ENCODE measurements around the gene DENND4A.
A peak's percentile ranks its signal among the peaks of the same experiment; 100 is the strongest.

The DENND4A gene

DNA sequence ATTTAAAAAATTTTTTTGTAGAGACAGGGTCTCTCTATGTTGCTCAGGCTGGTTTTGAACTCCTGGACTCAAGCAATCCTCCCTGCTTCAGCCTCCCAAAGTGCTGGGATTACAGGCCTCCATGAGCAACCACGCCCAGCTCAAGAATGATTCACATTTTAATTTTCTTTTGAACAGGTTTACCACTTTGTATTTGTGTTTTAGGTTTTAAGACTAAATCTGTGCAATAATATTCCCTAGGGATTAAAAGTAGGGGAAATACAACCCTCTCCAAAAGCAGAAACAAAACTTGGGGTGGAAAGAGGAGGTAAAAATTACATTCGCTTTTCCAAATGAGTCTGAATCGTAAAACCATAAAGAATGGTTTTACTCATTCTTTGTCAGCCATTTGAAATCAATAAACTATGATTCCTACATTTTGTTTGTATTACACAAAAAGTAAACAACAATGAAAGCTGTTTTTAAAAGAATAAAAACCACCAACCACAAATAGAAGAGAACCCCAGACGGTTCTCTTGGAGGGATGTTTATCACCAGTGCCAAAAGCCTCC, 132.5 kb downstream of the DENND4A start:
- DNase-seq, result no peak

DNA sequence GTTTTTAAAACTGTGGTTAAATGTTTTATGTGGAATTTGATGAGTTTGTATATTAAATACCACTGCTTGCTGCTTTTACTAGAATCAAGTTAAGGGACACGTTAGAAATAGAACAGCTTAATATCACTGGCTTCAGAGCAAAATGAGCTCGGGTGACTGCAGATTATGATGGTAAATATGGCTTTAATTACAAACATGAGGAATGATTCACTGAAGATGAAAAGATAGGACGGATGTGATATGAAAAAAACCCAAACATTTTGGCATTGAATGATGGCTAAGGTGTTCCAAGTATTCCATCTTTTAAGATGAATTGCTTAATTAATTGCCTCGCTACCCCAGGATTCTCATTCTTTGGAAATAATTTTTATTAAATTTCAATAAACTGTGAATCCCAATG, 136.6 kb downstream of the DENND4A start:
- DNase-seq, result no peak

DNA sequence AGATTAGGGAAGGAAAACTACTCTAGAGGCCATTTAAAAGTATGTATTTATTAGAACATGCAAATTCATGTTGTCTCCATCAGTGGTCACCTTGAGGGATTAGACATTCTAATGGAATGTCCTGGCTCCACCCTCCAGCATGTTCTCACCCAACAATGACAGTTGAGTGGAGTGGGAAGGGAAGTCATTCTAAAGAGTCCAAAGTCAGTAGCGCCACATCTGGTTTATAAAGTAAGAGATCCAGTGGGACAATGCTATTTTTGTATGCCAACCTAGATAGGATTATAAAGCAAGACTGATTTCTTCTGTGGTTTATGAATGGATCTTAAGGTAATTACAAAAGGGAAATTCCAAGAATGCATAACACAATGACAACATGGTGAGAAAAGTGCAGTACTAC, 137.1 kb downstream of the DENND4A start:
- no peak for DNase-seq

DNA sequence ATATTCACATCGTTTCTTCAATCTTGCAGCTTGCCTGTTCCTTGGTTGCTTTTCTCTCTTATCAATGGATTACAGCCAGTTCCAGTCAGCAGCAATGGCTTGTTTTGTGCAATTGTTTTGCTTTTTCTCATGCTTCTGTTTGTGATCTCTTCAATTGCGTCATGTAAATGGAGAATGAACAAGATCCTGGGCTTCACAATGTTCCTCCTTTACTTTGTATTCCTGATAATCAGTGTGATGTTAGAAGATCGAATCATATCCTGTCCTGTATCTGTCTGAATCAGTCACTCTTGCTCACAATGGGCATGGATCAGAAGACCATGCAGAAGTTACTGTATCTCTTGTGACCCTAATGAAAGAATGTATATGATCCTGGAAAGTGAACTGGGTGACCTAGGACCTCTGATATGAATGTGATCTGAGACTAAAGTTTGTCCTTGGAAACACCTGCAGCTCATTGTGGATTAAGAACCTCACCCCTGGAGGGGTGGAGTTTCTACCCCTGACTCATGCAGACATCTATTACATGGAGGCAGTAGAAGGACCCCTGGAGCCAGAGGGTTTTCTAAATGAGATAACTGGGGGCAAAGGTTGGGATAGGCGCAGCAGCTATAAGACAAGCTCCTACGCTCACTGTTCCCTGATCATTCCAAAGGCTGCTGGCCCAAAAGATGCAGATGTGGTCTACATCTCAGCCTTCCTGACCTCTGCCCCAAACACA, 138.1 kb downstream of the DENND4A start:
- DNase-seq, result no peak

DNA sequence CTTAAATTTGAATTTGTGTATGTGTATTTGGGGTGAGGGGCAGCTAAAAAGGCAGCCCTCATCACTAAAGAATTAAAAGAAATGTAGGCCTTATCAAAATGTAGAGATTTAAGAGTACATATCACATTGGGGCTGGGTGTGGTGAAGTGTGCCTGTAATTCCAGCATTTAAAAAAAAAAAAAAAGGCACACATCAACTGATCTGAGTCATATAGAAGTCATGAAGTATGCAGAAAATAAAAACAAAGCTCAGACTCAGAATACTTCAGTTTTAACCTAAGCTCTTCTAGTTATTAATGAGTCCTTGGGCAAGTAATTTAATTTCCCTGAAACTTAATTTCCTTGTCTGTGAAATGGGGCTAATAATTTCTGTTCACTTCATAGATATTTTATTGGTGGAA, 138.8 kb downstream of the DENND4A start:
- no peak for DNase-seq

DNA sequence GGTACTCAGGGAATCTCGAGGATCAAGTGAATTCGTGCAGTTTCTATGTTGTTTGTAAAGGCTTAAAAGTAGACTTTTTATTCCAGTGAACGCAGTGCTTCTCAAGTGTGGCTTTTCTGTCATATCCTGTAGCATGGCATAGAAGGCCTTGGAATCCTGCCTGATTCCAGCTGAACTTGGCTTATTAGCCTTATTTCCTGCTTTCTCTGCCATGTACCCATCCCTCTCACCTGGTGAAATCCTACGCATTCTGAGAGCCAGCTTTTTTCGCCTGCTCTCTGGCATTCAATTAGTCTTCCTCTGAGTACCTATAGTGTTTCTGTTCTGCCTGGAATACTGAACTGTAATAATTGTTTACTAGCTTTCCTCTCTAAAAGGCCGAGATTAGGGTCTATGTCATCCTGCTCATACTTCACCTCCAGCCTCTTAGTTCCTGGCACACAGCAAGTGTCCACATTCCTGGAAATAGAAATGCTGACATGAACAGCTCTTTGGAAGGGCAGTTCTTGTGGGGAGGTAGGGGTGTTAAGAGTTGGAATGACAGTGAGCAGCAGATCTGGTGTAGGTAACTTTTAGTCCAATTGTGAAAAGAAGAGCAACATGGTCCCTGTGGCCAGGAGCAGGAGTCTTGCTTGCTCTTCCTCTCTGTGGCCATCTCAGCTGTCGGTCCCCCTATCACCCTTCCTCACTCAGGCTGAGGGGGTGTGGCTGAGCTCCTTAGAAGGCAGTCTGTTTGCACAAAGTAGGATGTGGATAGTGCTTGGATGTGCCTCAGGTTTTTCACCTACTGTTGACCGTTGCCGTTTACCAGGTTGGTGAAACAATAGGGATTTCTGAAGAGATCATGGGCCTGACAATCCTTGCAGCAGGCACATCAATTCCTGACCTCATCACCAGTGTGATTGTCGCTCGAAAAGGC, 140.0 kb downstream of the DENND4A start:
- DNase-seq, result no peak

DNA sequence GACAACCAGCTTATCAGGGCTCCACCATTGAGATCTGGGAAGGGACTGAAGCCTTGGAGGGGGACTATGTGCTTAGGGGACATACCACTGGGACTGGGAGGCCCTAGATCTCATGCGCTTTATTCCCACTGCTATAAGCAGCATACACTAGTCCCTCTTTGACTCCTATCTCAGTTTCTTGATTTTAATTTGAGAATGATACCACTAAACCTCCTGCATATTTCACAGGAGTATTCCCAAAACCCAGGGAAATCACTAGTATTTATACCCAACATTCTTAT, 141.1 kb downstream of the DENND4A start:
- no peak for DNase-seq

DNA sequence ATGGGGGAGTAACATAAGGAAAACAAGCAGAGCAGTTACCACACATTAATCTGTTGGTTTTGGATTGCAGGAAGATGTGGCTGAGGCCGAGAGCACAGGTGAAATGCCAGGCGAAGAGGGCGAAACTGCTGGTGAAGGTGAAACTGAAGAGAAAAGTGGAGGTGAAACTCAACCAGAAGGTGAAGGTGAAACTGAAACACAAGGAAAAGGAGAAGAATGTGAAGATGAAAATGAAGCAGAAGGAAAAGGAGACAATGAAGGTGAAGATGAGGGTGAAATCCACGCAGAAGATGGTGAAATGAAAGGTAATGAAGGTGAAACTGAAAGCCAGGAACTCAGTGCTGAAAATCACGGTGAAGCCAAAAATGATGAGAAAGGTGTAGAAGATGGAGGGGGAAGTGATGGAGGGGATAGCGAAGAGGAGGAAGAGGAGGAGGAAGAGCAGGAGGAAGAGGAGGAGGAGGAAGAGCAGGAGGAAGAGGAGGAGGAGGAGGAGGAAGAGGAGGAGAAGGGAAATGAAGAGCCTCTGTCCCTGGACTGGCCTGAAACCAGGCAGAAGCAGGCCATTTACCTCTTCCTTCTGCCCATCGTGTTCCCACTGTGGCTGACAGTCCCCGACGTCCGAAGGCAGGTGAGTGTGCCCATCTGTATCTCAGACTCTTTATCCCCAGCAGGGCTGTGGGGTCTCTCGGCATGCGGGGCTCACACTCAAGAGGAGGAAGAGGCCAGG, 141.6 kb downstream of the DENND4A start:
- DNase-seq, result no peak

DNA sequence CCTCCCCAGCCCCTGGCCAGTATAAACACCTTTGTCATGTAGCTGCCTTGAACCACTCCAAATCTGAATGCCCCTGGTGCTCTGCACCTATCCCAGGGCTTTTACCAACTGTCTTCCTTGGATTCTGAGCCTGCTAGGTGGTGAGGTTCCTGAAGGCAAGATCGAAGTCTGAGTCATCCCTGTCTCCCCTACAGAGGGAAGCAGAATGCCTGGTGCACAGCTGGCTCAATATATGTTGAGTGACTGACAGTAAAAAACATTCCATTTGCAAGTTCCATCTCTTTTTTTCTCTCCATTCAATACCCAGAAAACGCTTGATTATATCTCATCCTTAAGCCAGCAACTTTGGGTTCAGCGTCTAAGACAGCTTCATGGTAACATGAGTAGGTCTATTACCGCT, 145.6 kb downstream of the DENND4A start:
- no peak for DNase-seq

DNA sequence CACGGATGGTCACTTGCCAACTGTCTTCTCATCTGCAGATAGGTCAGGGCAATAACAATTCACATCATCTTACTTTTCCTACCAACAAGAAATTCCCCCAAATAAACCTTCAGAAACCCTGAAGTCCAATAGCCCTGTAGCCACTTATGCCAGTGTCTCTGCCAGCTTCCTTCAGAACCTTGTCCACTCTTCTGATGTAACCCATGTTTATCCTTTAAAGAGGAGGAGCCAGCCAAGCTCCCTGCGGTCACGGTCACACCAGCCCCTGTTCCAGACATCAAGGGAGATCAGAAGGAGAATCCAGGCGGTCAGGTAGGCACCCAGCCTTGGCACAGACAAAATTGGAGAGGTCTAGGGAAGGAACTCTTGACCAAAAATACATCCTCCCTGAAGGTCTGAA, 146.7 kb downstream of the DENND4A start:
- no peak for DNase-seq

DNA sequence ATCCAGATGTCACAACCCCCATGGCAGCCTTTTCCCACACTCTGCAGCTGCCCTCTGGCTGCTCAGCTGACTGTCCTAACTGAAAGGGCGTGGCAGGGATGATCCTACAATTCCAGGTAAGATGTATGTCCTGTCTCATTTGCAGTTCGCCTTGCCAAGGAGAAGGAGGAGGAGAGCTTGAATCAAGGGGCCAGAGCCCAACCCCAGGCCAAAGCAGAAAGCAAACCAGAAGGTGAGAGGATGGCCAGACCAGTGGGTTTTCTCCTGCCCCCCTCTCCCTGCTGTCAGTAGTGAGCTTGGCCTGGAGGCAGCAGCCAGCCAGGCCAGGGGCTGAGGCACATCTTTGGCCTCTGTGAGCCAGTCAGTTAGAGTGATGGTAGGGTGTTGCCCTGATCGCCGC, 147.8 kb downstream of the DENND4A start:
- no peak for DNase-seq

DNA sequence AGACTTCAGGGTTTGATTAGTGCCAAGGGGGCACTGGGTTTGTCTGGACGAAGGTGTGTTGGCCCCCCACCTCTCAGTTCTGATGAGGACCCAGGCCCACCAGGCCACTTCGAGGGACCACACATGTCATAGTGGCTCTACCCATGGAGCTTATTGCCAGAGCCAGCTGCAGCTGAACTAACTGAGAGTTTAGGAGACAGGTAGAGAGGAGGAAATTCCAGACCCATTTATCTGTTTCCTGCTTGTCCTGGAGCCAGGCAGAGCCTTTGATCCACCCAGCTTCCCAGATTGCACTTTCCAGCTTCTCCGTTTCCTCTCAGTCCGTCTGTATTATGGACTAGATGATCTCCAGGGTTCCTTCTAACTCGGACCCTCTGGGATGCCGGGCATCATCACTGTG, 149.5 kb downstream of the DENND4A start:
- DNase-seq, result no peak

DNA sequence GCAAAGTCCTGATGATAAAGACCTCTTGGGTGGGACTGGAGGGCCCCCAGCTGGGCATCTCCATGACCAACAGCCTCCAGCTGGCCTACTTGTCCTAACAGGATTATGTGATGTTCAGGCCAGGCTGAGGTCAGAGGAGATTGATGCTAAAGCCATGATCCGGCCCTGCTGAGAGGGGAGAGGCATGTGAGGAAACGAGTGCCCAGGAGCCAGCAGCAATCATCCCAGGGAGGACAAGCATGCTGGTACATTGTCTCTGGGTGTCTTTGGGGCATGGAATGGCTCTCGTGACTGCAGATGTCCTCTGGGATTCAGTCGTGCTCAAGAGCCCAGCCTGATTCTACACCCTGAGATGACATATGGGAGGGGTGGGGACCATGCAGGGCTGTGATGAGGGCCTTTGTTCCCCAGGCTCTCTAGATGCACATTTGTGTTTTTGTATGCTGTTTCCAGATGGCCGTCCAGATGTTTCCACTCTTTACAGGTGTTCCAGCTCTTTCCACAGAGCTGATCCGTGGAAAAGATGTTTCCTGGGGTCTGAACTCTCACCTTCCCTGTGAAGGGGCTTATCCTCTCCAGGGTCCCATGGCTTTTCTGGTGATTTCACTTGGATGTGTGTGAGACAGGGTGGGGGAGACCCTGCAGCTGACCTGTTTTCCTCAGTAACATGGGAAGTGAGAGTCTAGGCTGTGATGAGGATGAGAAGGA, 150.2 kb downstream of the DENND4A start:
- DNase-seq, result peak; percentile 32

DNA sequence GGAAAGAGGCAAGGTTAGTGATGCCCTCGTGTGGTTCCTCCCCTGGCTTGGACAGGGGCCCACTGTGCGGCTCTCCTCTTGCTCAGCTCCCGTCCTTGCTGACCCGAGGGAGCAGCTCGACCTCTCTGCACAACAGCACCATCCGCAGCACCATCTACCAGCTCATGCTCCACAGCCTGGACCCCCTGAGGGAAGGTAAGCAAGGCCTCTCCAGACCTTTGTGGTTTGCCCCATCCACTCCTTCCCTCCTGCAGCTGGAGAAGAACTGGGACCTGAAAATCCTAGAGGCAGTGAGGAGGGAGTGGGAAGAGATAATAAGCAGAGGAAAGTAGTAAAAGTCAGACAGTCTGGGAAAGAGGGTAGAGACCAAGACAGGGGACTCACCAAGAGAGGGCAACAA, 152.6 kb downstream of the DENND4A start:
- no peak for DNase-seq

DNA sequence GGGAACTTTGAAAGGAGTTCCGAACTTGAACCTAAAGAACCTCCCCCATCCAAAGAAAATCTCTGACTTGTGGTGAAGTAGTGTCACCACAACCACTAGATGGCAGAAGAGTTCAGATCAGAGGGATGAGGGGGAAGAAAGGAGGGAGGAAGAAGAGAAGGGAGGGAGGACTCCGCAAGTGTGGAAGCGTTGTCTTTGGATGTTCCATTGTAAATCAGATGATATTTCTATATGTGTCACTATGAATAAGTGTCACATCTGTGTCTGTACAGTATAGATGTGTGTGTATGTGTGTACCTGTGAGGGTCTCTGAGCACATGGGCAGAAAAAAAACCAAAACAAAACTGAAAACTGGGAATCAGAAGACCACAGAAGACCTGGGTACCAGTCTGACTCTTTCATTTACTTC, 153.4 kb downstream of the DENND4A start:
- DNase-seq, result peak; percentile 80

DNA sequence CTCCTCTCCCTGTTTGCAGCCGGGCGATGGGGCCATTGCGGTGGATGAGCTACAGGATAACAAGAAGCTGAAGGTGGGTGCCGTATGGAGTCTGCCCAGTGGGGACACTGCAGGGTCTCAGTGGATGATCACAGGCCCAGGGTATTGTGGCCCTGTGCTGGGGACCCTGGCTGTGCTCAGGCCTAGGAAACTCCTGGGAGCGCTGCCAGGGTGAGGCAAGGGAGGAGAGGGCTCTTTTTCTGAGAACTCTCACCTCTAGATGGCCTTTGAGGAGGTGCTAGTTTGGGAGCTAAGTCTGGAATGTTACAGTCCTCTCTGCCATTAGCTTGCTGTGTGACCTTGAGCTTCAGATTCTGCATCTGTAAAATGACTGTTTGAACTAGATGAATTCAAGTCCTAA, 154.0 kb downstream of the DENND4A start:
- DNase-seq, result no peak

DNA sequence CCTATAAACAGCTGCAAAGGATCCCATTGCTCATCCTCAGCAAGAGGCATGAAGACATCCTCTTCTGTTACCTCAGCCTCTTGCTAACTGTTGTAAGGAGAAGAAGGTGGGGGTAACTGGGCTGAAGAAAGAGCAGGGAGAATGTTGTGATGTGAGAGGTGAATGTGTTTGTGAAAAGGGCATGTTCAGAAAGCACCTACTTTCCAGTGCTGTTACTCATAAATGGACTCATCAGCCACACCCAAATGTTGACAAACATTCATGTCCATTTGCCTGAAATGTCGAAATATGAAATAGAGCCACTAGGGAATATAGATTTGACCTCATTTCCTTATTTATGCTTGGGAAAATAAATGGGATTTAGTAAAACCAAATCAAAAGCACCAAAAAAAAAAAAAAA, 157.7 kb downstream of the DENND4A start:
- no peak for DNase-seq

DNA sequence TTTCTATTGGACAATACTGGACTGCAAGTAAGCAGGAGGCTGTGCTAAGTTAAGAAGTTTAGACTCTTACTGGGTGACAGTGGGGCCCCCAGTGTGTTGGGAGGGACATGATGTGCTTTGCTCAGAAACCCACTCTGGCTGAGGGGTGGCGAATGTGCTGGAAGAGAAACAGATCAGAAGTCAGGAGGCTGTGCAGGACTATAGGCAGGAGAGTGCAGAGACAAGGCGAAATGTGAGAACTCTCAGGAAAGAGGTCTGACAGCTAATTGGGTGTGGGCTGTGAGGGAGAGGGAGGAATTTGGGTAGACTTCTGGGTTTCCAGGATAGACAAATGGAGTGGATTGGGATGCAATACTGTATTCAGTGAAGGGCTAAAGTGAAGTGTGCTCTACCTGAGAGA, 158.3 kb downstream of the DENND4A start:
- DNase-seq, result no peak

DNA sequence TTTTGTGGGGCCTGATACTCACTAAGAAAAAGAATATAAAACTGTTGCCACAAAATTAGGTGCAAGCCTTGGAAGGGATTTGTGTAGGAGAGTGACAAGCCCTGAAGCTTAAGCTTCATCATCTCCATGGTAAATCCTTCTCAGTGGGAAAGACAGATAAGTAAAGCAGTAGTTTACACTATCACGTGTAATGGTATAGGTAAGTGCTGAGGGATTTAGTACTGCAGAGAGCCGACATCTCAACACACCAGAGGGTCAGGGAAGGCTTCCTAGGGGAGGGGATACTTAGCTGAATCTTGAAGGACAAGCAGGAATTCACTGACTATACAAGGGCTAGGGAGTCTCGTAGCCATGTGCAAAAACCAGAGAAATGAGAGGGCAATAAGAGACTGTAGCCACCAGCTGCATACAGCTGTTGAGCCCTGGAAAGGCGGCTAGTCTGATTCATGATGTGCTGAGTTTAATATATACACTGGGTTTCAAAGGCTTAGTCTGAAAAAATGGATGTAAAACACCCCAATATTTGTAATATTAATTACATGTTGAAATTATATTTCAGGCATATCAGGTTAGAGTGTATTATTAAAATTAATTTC, 159.2 kb downstream of the DENND4A start:
- no peak for DNase-seq

DNA sequence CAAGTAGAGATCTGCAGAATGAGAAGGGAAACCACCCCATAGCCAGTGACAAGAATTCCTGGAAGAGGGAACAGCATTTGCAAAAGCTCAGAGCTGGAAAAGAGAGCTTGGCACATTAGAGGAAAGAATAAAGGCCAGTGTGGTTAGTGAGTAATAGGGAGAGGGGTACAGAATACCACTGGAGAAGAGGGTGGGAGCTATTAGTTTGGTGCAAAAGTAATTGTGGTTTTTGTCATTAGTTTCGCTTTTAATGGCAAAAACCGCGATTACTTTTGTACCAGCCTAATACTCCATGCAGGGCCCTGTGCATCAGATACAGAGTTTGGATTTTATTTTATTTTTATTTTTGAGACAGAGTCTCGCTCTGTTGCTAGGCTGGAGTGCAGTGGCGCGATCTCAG, 160.6 kb downstream of the DENND4A start:
- no peak for DNase-seq

DNA sequence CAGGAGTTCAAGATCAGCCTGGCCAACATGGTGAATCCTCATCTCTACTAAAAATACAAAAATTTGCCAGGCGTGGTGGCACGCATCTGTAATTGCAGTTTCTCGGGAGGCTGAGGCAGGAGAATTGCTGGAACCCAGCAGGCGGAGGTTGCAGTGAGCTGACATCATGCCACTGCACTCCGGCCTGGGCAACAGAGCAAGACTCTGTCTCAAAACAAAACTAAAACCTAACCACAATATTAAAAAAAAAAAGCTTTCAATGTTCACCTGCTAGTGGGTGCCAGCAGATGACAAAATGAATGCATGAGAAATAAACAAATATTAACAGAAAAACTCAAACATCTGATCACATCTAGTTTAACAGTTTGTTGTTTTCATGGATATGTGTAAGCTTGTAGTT, 161.3 kb downstream of the DENND4A start:
- DNase-seq, result no peak

DNA sequence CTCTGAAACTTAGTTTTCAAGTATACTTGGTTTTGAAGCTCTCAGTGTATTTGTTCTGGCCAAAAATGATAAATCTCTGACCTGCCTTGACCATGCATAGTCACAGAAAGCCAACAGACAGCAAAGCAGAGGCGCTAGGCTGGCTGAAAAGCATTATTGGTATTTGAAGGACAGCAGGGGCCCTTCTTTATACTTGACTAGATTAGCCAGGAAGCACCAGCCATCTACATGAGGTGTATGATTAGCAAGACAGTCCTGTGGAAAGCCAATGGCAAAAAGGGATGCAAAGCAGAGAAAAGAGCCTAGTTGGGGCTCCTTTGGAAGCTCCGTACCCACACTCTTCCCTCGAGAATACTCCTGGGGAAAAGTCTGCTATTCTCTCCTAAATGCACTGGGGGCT, 162.5 kb downstream of the DENND4A start:
- no peak for DNase-seq

DNA sequence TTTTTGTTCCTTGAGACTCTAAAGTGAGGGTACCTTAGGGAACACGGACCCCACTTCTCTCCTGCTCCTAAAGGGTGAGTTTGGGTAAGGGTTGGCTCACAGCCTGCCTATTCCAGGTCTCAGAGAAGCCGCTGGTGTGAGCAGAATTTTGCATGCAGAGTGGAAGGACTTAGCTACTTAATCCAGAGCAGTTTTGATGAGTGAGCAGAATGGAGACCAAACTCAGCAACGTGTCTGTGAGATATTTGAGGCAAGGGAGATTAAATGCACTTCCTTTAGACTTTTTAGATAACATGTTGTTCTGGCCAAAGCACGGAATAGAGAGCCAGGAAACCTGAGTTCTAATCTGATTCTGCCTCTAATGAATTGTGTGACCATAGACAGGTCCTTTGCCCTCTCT, 165.2 kb downstream of the DENND4A start:
- no peak for DNase-seq
